Measurements from ENCODE around the gene NXPH3.

DNA sequence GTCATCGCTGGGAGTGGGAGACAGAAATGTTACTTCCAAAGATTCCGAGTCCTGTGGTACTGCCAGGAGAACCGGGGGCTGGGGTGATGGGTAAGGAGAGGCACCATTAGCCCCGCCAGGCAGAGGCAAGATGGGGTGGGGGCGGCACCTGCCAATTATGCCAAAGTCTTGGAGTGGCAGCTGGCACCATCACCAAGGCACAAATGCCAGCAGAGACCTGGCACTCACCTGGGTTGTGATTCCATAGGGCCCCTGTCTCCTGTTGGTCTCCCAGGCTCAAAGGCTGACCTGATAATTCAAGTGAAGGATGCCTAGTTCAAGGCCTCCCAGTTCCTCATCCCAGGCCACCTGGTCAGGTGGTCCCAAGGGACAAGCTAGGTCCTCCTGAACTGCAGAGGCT is 7.6 kb downstream of the NXPH3 start:
- TF ChIP-seq, protein P1, sequence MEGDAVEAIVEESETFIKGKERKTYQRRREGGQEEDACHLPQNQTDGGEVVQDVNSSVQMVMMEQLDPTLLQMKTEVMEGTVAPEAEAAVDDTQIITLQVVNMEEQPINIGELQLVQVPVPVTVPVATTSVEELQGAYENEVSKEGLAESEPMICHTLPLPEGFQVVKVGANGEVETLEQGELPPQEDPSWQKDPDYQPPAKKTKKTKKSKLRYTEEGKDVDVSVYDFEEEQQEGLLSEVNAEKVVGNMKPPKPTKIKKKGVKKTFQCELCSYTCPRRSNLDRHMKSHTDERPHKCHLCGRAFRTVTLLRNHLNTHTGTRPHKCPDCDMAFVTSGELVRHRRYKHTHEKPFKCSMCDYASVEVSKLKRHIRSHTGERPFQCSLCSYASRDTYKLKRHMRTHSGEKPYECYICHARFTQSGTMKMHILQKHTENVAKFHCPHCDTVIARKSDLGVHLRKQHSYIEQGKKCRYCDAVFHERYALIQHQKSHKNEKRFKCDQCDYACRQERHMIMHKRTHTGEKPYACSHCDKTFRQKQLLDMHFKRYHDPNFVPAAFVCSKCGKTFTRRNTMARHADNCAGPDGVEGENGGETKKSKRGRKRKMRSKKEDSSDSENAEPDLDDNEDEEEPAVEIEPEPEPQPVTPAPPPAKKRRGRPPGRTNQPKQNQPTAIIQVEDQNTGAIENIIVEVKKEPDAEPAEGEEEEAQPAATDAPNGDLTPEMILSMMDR (IDR thresholded peaks at IDR 0.05; ENCODE audit: low read depth, low read length): no peak
- no peak for TF ChIP-seq EZH2phosphoT487 (IDR thresholded peaks at IDR 0.05; ENCODE audit: low read depth)
